GM12864 (cell line): ENCODE measurements around the gene POFUT1.

ENCODE experiments used
- DNase-seq: peaks from one replicate; pipeline ENCODE4 v3.0.0-alpha.2; 2011; ENCODE audit warnings: low read depth
- H3K4me3 ChIP-seq: 2 replicates; pipeline ENCODE4 v1.5.1; 2011; ENCODE audit warnings: mild to moderate bottlenecking, low read depth, low read length, control low read depth
- CTCF ChIP-seq: IDR thresholded peaks from 2 replicates; pipeline ENCODE4 v1.5.1; 2011; ENCODE audit warnings: low read depth, mild to moderate bottlenecking, moderate library complexity, low read length, control low read depth, inconsistent platforms; ENCODE audit errors: missing control alignments

The POFUT1 gene

GRCh38 chr20:32231245-32231644, 23.6 kb downstream of the POFUT1 start:
- no peak overlapping the region for H3K4me3 ChIP-seq
- no peak for TF ChIP-seq CTCF
- no peak for DNase-seq

- H3K4me3 ChIP-seq, result no peak overlapping the region
- no peak for DNase-seq
- no peak for TF ChIP-seq CTCF
Measured at GRCh38 chr20:32231847-32232246, 24.2 kb downstream of the POFUT1 start.

GRCh38 chr20:32232326-32232886, 24.7 kb downstream of the POFUT1 start:
- H3K4me3 ChIP-seq, result no peak overlapping the region
- no peak for DNase-seq
- no peak for TF ChIP-seq CTCF

GRCh38 chr20:32233286-32233685, 25.6 kb downstream of the POFUT1 start:
- DNase-seq, result no peak
- no peak overlapping the region for H3K4me3 ChIP-seq
- no peak for TF ChIP-seq CTCF

GRCh38 chr20:32234135-32234808, 26.6 kb downstream of the POFUT1 start:
- H3K4me3 ChIP-seq, result no peak overlapping the region
- DNase-seq, result no peak
- TF ChIP-seq CTCF, result no peak

GRCh38 chr20:32235331-32236047, 27.8 kb downstream of the POFUT1 start:
- no peak overlapping the region for H3K4me3 ChIP-seq
- DNase-seq, result no peak
- no peak for TF ChIP-seq CTCF

GRCh38 chr20:32236048-32236533, 28.4 kb downstream of the POFUT1 start:
- no peak for DNase-seq
- no peak overlapping the region for H3K4me3 ChIP-seq
- no peak for TF ChIP-seq CTCF
